ENCODE results near the gene ZDHHC17.

- TF ChIP-seq POLR2AphosphoS5 (IDR thresholded peaks at IDR 0.05; ENCODE audit: low read depth, low read length) (no peak), NFATC3 (CRISPR knock-in tag; IDR thresholded peaks at IDR 0.05) (no peak), BHLHE40 (IDR thresholded peaks at IDR 0.05; ENCODE audit: low read length) (no peak)
Measured at GRCh38 chr12:76778364-76778763, 14.4 kb downstream of the ZDHHC17 start.

All from HepG2 (cell line).